ENCODE measurements around the gene STARD7. TPM values are rescaled to one million over a fixed set of nuclear protein-coding genes. Genes with fewer than 3 reads are reported as not detected.
A peak's percentile ranks its signal among the peaks of the same experiment; 100 is the strongest.

The STARD7 gene
- total and polyA plus RNA-seq, 9 of the 15 experiments (the other 6 are each of a cell fraction or from before 2014, with no cell fraction given): 90.9 to 196 (median 145) TPM

DNA sequence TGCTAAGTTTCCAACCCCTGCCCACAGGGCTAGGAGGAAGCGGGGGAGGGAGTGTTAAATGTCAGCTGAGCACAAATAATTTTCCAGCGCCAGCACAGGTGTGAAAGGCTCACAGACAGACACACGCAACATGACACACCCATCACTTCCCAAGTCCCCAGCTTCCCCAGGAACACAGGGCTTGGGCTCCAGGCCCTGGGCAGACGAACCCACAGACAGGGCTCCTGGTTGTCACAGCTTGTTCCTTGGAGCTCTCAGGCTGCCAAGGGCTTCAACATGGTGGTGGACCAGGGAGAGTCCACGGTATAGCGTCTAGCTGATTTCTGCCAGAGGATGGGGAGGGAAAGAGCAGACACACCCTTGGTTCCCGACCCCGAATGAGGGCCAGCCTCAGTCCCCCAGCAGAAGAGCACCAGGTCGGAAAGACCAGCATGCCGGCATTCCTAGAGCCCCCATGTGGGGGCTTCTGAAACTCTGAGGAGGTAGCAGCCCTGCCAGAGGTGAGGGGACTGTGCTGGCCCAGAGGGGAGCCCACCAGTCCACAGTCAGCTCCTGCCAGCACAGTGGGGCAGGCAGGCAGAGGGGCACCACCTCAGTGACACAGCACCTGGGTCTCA lies 65.3 kb downstream of the STARD7 start:
- Histone ChIP-seq H3K79me2 (ENCODE audit: control insufficient read depth, insufficient read depth, low read length) (no peaks in the 10 kb centered on the region), H3K9me3 (replicated peaks; ENCODE audit: control insufficient read depth, insufficient read depth, low read depth, low read length) (no peaks in the 10 kb centered on the region), H3K4me2 (ENCODE audit: insufficient read depth, low read length) (no peak overlapping the region), H4K20me1 (replicated peaks; ENCODE audit: control insufficient read depth, insufficient read depth, low read length) (no peaks in the 10 kb centered on the region), H3K9me1 (ENCODE audit: control insufficient read depth, insufficient read depth, low read length) (no peaks in the 10 kb centered on the region), H3K36me3 (ENCODE audit: control insufficient read depth, insufficient read depth, low read length) (no peaks in the 10 kb centered on the region), H3K27me3 (ENCODE audit: control insufficient read depth in 2 of 2, insufficient read depth in 2 of 2, low read length in 2 of 2) (peaks cover 0 to 12% of the 10 kb centered on the region in 2 experiments; a peak in 2 of 5 replicates), H3K4me1 (replicated peaks in 1 of 2; ENCODE audit: control insufficient read depth in 2 of 2, insufficient read depth in 2 of 2, low read length in 2 of 2) (peaks cover 22 to 35% of the 10 kb centered on the region in 2 experiments), H2AFZ (ENCODE audit: low read depth, low read length) (no peak overlapping the region), H3K27ac (ENCODE audit: extremely low read depth, low read depth, low read length) (no peak overlapping the region), H3K4me3 (no peak overlapping the region), H3K9ac (ENCODE audit: insufficient read depth in 1 of 2, low read depth in 2 of 2, low read length in 2 of 2) (0 out of 4 replicates have a peak overlapping the region, but pooled peaks of 1 of the 2 experiments have one; percentile 48)
- DNase-seq (ENCODE audit: extremely low read depth in 1 of 4, low spot score in 3 of 4) (no peak), FAIRE-seq (no peak), ATAC-seq (no peak)
- ChIA-PET POLR2A (no interaction called here), CTCF (ENCODE audit: low intra/inter-chr PET ratio) (no interaction called here)
- TF ChIP-seq, protein P1, sequence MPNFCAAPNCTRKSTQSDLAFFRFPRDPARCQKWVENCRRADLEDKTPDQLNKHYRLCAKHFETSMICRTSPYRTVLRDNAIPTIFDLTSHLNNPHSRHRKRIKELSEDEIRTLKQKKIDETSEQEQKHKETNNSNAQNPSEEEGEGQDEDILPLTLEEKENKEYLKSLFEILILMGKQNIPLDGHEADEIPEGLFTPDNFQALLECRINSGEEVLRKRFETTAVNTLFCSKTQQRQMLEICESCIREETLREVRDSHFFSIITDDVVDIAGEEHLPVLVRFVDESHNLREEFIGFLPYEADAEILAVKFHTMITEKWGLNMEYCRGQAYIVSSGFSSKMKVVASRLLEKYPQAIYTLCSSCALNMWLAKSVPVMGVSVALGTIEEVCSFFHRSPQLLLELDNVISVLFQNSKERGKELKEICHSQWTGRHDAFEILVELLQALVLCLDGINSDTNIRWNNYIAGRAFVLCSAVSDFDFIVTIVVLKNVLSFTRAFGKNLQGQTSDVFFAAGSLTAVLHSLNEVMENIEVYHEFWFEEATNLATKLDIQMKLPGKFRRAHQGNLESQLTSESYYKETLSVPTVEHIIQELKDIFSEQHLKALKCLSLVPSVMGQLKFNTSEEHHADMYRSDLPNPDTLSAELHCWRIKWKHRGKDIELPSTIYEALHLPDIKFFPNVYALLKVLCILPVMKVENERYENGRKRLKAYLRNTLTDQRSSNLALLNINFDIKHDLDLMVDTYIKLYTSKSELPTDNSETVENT (CRISPR knock-in tag; IDR thresholded peaks at IDR 0.05): no peak
- TF ChIP-seq SUPT5H (IDR thresholded peaks at IDR 0.05): no peak
- no peak for TF ChIP-seq RBM25 (IDR thresholded peaks at IDR 0.05; ENCODE audit: low read depth, low read length, severe bottlenecking)
- no peak for TF ChIP-seq THRA (IDR thresholded peaks at IDR 0.05)
- no peak for TF ChIP-seq NR1H2 (CRISPR knock-in tag; IDR thresholded peaks at IDR 0.05)
- TF ChIP-seq E2F4 (CRISPR knock-in tag; IDR thresholded peaks at IDR 0.05; ENCODE audit: low read depth): no peak
- in situ Hi-C loops (cut with MboI): no loop called here
- 23% methylated on average over 10 of the region's 10 CpGs for WGBS (ENCODE audit: insufficient coverage, low coverage, missing lambda C conversion rate)
- intact Hi-C loops (cut with micrococcal nuclease): no loop called here
- no TSS peak for BruUV-seq (replicated peaks)

Data from K562 (cell line).